OCI-LY3 (cell line): ENCODE measurements around the gene CLEC16A.
"Not testable (repeated sequence)": the region's sequence is repeated elsewhere in the genome, so short reads cannot be mapped to it uniquely, and the experiment has no call there.

Experiments
- H2AFZ ChIP-seq: fragments of 200-600, 300-600 bp; shearing (Covaris generic); 2 replicates; pipeline ENCODE4 v1.6.0; 2014; ENCODE audit warnings: antibody characterized with exemption, low read depth, low read length
- H3K27ac ChIP-seq: fragments of 200-600, 300-600 bp; sonication (generic); 2 replicates; pipeline ENCODE4 v1.5.1; 2014; ENCODE audit warnings: mild to moderate bottlenecking, low read length, moderate library complexity, mixed read lengths
- H3K27me3 ChIP-seq: fragments of 200-600, 300-600 bp; sonication (generic); 2 replicates; pipeline ENCODE4 v1.6.1; 2014; ENCODE audit warnings: low read depth, low read length, mixed read lengths
- H3K36me3 ChIP-seq: fragments of 200-600, 300-600 bp; sonication (generic); replicated peaks from 2 replicates; pipeline ENCODE3; 2014; ENCODE audit warnings: low read depth, low read length, mixed read lengths
- H3K4me1 ChIP-seq: fragments of 300-600, 200-600 bp; sonication (generic); 2 replicates; pipeline ENCODE4 v1.6.1; 2014; ENCODE audit warnings: low read length, mixed read lengths
- H3K4me2 ChIP-seq: fragments of 200-600, 300-600 bp; sonication (generic); 2 replicates; pipeline ENCODE4 v1.6.1; 2014; ENCODE audit warnings: low read length, mixed read lengths
- H3K4me3 ChIP-seq: fragments of 300-600, 200-600 bp; sonication (generic); 2 replicates; pipeline ENCODE4 v1.5.1; 2014; ENCODE audit warnings: antibody characterized with exemption, mild to moderate bottlenecking, low read length, moderate library complexity
- H3K79me2 ChIP-seq: fragments of 300-600, 200-600 bp; shearing (Covaris generic); 2 replicates; pipeline ENCODE4 v1.6.1; 2014; ENCODE audit warnings: mild to moderate bottlenecking, low read length, mixed read lengths
- H3K9ac ChIP-seq: fragments of 300-600, 200-600 bp; shearing (Covaris generic); 2 replicates; pipeline ENCODE4 v1.6.0; 2014; ENCODE audit warnings: mild to moderate bottlenecking, low read length, moderate library complexity
- H3K9me3 ChIP-seq: fragments of 200-600, 300-600 bp; shearing (Covaris generic); 2 replicates; pipeline ENCODE4 v1.6.1; 2014; ENCODE audit warnings: low read length, mixed read lengths; ENCODE audit not compliant: insufficient read depth
- H4K20me1 ChIP-seq: fragments of 200-600, 300-600 bp; sonication (generic); 2 replicates; pipeline ENCODE4 v1.6.1; 2016; ENCODE audit warnings: low read length, mixed read lengths; ENCODE audit not compliant: insufficient read depth
- CTCF ChIP-seq: fragments of 200-600, 300-600 bp; sonication (generic); IDR thresholded peaks from 2 replicates; pipeline ENCODE4 v1.5.1; 2014; ENCODE audit warnings: antibody characterized with exemption, low read length, low read depth
- EZH2phosphoT487 ChIP-seq: fragments of 200-600 bp; shearing (Covaris generic); IDR thresholded peaks from 2 replicates; pipeline ENCODE4 v1.6.1; 2018; ENCODE audit warnings: antibody characterized with exemption, mixed run types, low read depth

The CLEC16A gene

GRCh38 chr16:10926094-10926493 lies 18.3 kb upstream of the CLEC16A start:
- TF ChIP-seq EZH2phosphoT487 (no peak), CTCF (no peak)
- Histone ChIP-seq H3K79me2 (no peaks in the 10 kb centered on the region), H3K27ac (no peak overlapping the region), H3K4me2 (no peak overlapping the region), H3K4me3 (no peak overlapping the region), H3K27me3 (no peaks in the 10 kb centered on the region), H3K9me3 (no peaks in the 10 kb centered on the region), H2AFZ (no peak overlapping the region), H4K20me1 (peaks cover 52% of the 10 kb centered on the region), H3K36me3 (peaks cover 46% of the 10 kb centered on the region), H3K9ac (no peak overlapping the region), H3K4me1 (0 out of 2 replicates have a peak, but pooled peaks cover 3% of the 10 kb centered on the region)

GRCh38 chr16:10926867-10927266 lies 17.5 kb upstream of the CLEC16A start:
- no peak overlapping the region for H3K4me2 ChIP-seq
- no peaks in the 10 kb centered on the region for H3K79me2 ChIP-seq
- H3K9ac ChIP-seq = no peak overlapping the region
- TF ChIP-seq EZH2phosphoT487 (no peak), CTCF (no peak)
- no peak overlapping the region for H3K27ac ChIP-seq
- 0 out of 2 replicates have a peak, but pooled peaks cover 3% of the 10 kb centered on the region for H3K4me1 ChIP-seq
- peaks cover 49% of the 10 kb centered on the region for H4K20me1 ChIP-seq
- peaks cover 39% of the 10 kb centered on the region for H3K36me3 ChIP-seq
- no peaks in the 10 kb centered on the region for H3K9me3 ChIP-seq
- no peak overlapping the region for H3K4me3 ChIP-seq
- H3K27me3 ChIP-seq = no peaks in the 10 kb centered on the region
- no peak overlapping the region for H2AFZ ChIP-seq

GRCh38 chr16:10927497-10928112 lies 16.8 kb upstream of the CLEC16A start:
- Histone ChIP-seq H3K4me2 (no peak overlapping the region), H3K27me3 (no peaks in the 10 kb centered on the region), H3K9ac (no peak overlapping the region), H3K36me3 (peaks cover 36% of the 10 kb centered on the region), H2AFZ (no peak overlapping the region), H3K9me3 (no peaks in the 10 kb centered on the region), H4K20me1 (peaks cover 44% of the 10 kb centered on the region), H3K79me2 (no peaks in the 10 kb centered on the region), H3K4me1 (0 out of 2 replicates have a peak, but pooled peaks cover 3% of the 10 kb centered on the region), H3K27ac (0 out of 2 replicates have a peak overlapping the region, but pooled peaks have one; percentile 3), H3K4me3 (no peak overlapping the region)
- TF ChIP-seq EZH2phosphoT487 = no peak
- TF ChIP-seq CTCF = no peak

GRCh38 chr16:10929097-10929496 lies 15.3 kb upstream of the CLEC16A start:
- H3K4me2 ChIP-seq, H3K9ac ChIP-seq: not testable (repeated sequence)
- H4K20me1 ChIP-seq = peaks cover 34% of the 10 kb centered on the region

More at GRCh38 chr16:10929097-10929496, 15.3 kb upstream of the CLEC16A start:
- Histone ChIP-seq H3K27ac (peak overlapping the region; percentile 11; the same call in 1 of the 2 replicates), H3K36me3 (peaks cover 29% of the 10 kb centered on the region)
- not testable (repeated sequence) for H3K79me2 ChIP-seq, H3K9me3 ChIP-seq, H2AFZ ChIP-seq, H3K27me3 ChIP-seq, H3K4me1 ChIP-seq, H3K4me3 ChIP-seq
